ENCODE results near the gene CD84. TPM values are rescaled to one million over a fixed set of nuclear protein-coding genes. Genes with fewer than 3 reads are reported as not detected.
"Not testable (repeated sequence)": the region's sequence is repeated elsewhere in the genome, so short reads cannot be mapped to it uniquely, and the experiment has no call there.

Gene CD84
- total and polyA plus RNA-seq, 2 experiments from 2014 or later: 0.23 to 0.74 TPM

DNA sequence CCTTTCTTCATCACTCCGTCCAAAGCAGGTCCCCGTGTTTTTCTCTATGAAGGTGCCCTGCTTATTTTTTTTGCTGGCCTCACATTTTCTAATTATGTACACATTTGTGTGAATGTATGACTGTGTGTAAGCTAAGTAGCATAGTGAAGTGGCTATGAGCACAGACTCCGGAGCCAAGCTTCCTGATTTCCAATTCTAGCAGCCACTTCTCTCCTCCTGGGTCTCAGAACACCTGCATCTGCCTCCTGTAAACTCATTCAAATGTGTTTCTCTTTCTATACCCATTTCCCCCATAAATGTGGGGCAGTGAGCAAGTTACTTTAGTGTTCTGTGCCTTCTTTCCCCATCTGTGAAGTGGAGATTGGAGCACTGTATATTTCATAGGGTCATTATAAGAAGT lies 58.3 kb downstream of the CD84 start:
- no peaks in the 10 kb centered on the region for H3K27me3 ChIP-seq
- H3K36me3 ChIP-seq (replicated peaks; ENCODE audit: insufficient read depth, low read depth): no peaks in the 10 kb centered on the region
- no peaks in the 10 kb centered on the region for H3K9me3 ChIP-seq (ENCODE audit: low read depth)
- no peak overlapping the region for H3K4me2 ChIP-seq
- peak overlapping the region; percentile 40 for H3K27ac ChIP-seq
- H3K79me2 ChIP-seq: no peaks in the 10 kb centered on the region
- no peaks in the 10 kb centered on the region for H3K9me2 ChIP-seq (replicated peaks; ENCODE audit: insufficient read depth)
- peaks cover 3% of the 10 kb centered on the region for H3K4me1 ChIP-seq (ENCODE audit: insufficient read depth)
- TF ChIP-seq, protein P1, sequence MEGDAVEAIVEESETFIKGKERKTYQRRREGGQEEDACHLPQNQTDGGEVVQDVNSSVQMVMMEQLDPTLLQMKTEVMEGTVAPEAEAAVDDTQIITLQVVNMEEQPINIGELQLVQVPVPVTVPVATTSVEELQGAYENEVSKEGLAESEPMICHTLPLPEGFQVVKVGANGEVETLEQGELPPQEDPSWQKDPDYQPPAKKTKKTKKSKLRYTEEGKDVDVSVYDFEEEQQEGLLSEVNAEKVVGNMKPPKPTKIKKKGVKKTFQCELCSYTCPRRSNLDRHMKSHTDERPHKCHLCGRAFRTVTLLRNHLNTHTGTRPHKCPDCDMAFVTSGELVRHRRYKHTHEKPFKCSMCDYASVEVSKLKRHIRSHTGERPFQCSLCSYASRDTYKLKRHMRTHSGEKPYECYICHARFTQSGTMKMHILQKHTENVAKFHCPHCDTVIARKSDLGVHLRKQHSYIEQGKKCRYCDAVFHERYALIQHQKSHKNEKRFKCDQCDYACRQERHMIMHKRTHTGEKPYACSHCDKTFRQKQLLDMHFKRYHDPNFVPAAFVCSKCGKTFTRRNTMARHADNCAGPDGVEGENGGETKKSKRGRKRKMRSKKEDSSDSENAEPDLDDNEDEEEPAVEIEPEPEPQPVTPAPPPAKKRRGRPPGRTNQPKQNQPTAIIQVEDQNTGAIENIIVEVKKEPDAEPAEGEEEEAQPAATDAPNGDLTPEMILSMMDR (IDR thresholded peaks at IDR 0.05; ENCODE audit: poor library complexity): no peak
- TF ChIP-seq EZH2phosphoT487 (IDR thresholded peaks at IDR 0.05; ENCODE audit: low read depth, severe bottlenecking, unreplicated experiment): no peak
- TF ChIP-seq EZH2 (IDR thresholded peaks at IDR 0.05; ENCODE audit: borderline replicate concordance): no peak
- H2AFZ ChIP-seq: no peak overlapping the region
- no peak for DNase-seq (ENCODE audit: low spot score)
- no peaks in the 10 kb centered on the region for H4K20me1 ChIP-seq (ENCODE audit: insufficient read depth, poor library complexity, severe bottlenecking)
- 77% methylated on average over 3 of the region's 3 CpGs for WGBS (ENCODE audit: low lambda C conversion rate, missing lambda C conversion rate)
- H3K4me3 ChIP-seq: no peak overlapping the region

DNA sequence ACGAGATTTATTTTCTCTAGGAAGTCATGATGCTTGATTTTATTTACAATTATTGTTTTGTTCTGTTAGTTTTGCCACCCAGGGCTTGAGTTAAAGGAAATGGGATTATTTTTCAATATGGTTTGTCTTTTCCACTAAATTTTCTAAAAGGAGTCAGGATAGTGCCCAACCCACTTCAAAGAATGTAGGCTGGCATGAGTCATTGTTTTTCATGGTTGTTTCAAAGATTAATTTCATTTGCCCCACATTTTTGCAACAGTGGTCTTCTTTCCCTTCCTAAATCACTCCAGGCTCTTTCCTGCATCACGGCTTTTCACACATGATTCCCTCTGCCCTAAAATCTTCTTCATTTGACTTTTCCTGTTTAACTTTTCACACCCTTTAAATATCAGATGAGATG lies 58.7 kb downstream of the CD84 start:
- Histone ChIP-seq H3K4me2 (no peak overlapping the region), H3K36me3 (replicated peaks; ENCODE audit: insufficient read depth, low read depth) (no peaks in the 10 kb centered on the region), H3K4me3 (no peak overlapping the region), H2AFZ (no peak overlapping the region), H3K27ac (peak overlapping the region; percentile 40), H4K20me1 (ENCODE audit: insufficient read depth, poor library complexity, severe bottlenecking) (no peaks in the 10 kb centered on the region), H3K4me1 (ENCODE audit: insufficient read depth) (peaks cover 3% of the 10 kb centered on the region), H3K27me3 (no peaks in the 10 kb centered on the region), H3K79me2 (no peaks in the 10 kb centered on the region), H3K9me2 (replicated peaks; ENCODE audit: insufficient read depth) (no peaks in the 10 kb centered on the region), H3K9me3 (ENCODE audit: low read depth) (no peaks in the 10 kb centered on the region)
- no peak for TF ChIP-seq EZH2phosphoT487 (IDR thresholded peaks at IDR 0.05; ENCODE audit: low read depth, severe bottlenecking, unreplicated experiment)
- no peak for TF ChIP-seq EZH2 (IDR thresholded peaks at IDR 0.05; ENCODE audit: borderline replicate concordance)
- TF ChIP-seq, protein P1 (IDR thresholded peaks at IDR 0.05; ENCODE audit: poor library complexity): no peak
- 68% methylated on average over 2 of the region's 2 CpGs for WGBS (ENCODE audit: low lambda C conversion rate, missing lambda C conversion rate)
- DNase-seq (ENCODE audit: low spot score): no peak

DNA sequence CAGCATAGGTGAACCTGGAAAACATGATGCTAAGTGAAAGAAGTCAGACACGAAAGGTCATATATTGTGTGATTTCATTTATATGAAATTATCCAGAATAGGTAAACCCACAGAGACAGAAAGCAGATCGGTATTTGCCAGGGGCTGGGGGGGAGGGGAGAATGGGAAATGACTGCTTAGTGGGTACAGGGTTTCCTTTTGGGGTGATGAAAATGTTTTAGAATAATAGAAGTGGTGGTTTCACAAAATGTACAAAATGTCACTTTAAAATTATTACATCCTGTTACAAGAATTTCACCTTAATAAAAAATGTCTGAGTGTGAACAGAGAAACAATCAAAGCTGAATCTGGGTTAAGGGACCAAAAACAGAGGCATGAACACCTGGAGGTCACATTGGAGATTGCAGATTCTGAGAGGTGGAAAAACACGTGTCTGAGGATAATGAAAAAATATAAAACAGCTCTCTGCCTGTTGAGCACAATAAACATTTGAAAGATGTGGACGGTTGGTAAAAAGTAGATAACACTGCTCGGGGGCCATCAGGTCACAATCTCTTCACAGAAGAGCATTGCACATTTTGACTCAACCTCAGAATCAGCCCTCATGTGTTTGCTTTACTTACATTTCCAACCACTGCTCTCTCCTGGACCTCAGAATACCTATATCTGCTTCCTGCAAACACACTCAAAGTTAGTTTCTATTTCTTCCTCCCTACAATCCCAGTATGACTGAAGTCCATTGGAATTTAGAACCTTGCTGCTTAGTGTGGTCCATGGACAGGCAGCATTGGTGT lies 59.5 kb downstream of the CD84 start:
- 54% methylated on average over 5 of the region's 5 CpGs for WGBS (ENCODE audit: low lambda C conversion rate, missing lambda C conversion rate)
- no peaks in the 10 kb centered on the region for H3K36me3 ChIP-seq (replicated peaks; ENCODE audit: insufficient read depth, low read depth)
- H3K27me3 ChIP-seq: no peaks in the 10 kb centered on the region
- no peak for TF ChIP-seq EZH2phosphoT487 (IDR thresholded peaks at IDR 0.05; ENCODE audit: low read depth, severe bottlenecking, unreplicated experiment)
- TF ChIP-seq EZH2 (IDR thresholded peaks at IDR 0.05; ENCODE audit: borderline replicate concordance): no peak
- TF ChIP-seq, protein P1 (IDR thresholded peaks at IDR 0.05; ENCODE audit: poor library complexity): no peak
- no peaks in the 10 kb centered on the region for H3K79me2 ChIP-seq
- peak; percentile 16 for DNase-seq (ENCODE audit: low spot score)
- H3K9me3 ChIP-seq (ENCODE audit: low read depth): no peaks in the 10 kb centered on the region
- peaks cover 3% of the 10 kb centered on the region for H3K4me1 ChIP-seq (ENCODE audit: insufficient read depth)
- H4K20me1 ChIP-seq (ENCODE audit: insufficient read depth, poor library complexity, severe bottlenecking): no peaks in the 10 kb centered on the region
- H3K4me3 ChIP-seq: no peak overlapping the region
- peak overlapping the region; percentile 14 for H3K4me2 ChIP-seq
- no peak overlapping the region for H2AFZ ChIP-seq
- peak overlapping the region; percentile 40 for H3K27ac ChIP-seq
- no peaks in the 10 kb centered on the region for H3K9me2 ChIP-seq (replicated peaks; ENCODE audit: insufficient read depth)

DNA sequence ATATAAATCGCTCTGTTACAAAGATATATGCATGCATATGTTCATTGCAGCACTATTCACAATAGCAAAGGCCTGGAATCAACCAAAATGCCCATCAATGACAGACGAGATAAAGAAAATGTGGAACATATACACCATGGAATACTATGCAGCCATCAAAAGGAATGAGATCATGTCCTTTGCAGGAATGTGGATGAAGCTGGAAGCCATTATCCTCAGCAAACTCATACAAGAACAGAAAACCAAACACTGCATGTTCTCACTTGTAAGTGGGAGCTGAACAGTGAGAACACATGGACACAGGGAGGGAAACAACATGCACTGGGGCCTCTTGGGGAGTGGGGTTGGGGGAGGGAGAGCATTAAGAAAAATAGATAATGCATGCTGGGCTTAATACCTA lies 61.8 kb downstream of the CD84 start:
- not testable (repeated sequence) for H3K79me2 ChIP-seq; H3K9me3 ChIP-seq (ENCODE audit: low read depth)
- WGBS (ENCODE audit: low lambda C conversion rate, missing lambda C conversion rate): 48% methylated on average over 2 of the region's 2 CpGs

DNA sequence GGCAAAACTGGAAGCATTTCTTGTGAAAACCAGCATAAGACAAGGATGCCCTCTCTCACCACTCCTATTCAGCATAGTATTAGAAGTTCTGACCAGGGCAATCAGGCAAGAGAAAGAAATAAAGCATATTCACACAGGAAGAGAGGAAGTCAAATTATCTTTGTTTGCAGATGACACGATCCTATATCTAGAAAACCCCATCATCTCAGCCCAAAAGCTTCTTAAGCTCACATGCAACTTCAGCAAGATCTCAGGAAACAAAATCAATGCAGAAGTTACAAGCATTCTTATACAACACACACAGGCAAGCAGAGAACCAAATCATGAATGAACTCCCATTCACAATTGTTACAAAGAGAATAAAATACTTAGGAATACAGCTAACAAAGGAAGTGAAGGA lies 63.4 kb downstream of the CD84 start:
- 75% methylated on average over 1 of the region's 1 CpG for WGBS (ENCODE audit: low lambda C conversion rate, missing lambda C conversion rate)

More for the DNA sequence above, 61.8 kb downstream of the CD84 start:
- H3K9me2 ChIP-seq (replicated peaks; ENCODE audit: insufficient read depth); H3K4me2 ChIP-seq; H4K20me1 ChIP-seq (ENCODE audit: insufficient read depth, poor library complexity, severe bottlenecking); DNase-seq (ENCODE audit: low spot score); H3K27ac ChIP-seq; H3K36me3 ChIP-seq (replicated peaks; ENCODE audit: insufficient read depth, low read depth); H2AFZ ChIP-seq; H3K4me3 ChIP-seq; H3K27me3 ChIP-seq; H3K4me1 ChIP-seq (ENCODE audit: insufficient read depth): not testable (repeated sequence)

More for the DNA sequence above, 63.4 kb downstream of the CD84 start:
- not testable (repeated sequence) for DNase-seq (ENCODE audit: low spot score); H4K20me1 ChIP-seq (ENCODE audit: insufficient read depth, poor library complexity, severe bottlenecking); H3K79me2 ChIP-seq; H3K9me2 ChIP-seq (replicated peaks; ENCODE audit: insufficient read depth); H3K27ac ChIP-seq; H3K4me2 ChIP-seq; H3K9me3 ChIP-seq (ENCODE audit: low read depth); H3K4me1 ChIP-seq (ENCODE audit: insufficient read depth); H3K36me3 ChIP-seq (replicated peaks; ENCODE audit: insufficient read depth, low read depth); H2AFZ ChIP-seq; H3K4me3 ChIP-seq; H3K27me3 ChIP-seq
